Endodermal cell (in vitro differentiated cells): Measurements from ENCODE around the gene DISP1. TPM values are rescaled to one million over a fixed set of nuclear protein-coding genes. Genes with fewer than 3 reads are reported as not detected.

Experiments
- total RNA-seq, 2 donors: library from RNA; stranded (reverse); fragmentation: NEBNext Ultra II Directional in 1 of 2; extraction: Animal tissue kit (Norgen Biotek cat#: 25700) in 1 of 2; gene quantifications; 2 replicates in 1 of 2; 3 replicates in 1 of 2; pipeline ENCODE4 v1.2.1, GENCODE V29; 2021

DISP1 gene
- total RNA-seq, 2 donors from 2014 or later, result 6.1 to 7.5 TPM

Other genes starting within 250 kb of the DISP1 start
- 10 to 100 TPM; 16.2 to 24.9 TPM for gene TAF1A, start 225.1 kb upstream of the DISP1 start, total RNA-seq
- gene MIA3, start 196.9 kb upstream of the DISP1 start, total RNA-seq, result 10 to 100 TPM; 69.9 to 76.8 TPM
- gene AIDA, start 102.5 kb upstream of the DISP1 start, total RNA-seq, result 100 to 1,000 TPM; 129 to 136 TPM
- 10 to 100 TPM; 22.8 to 26.3 TPM for gene BROX, start 102.5 kb upstream of the DISP1 start, total RNA-seq
- gene FAM177B, start 77.8 kb upstream of the DISP1 start, total RNA-seq, result not detected